ENCODE data around the gene WDR70.

- TF ChIP-seq CTCF (IDR thresholded peaks at IDR 0.05) (no peak), POLR2A (IDR thresholded peaks at IDR 0.05) (no peak), EP300 (IDR thresholded peaks at IDR 0.05) (no peak)
Observed at GRCh38 chr5:37501152-37501551, 122.0 kb downstream of the WDR70 start.

All from ovary (tissue), 3 donors.